Kidney (tissue), 14 donors: Measurements from ENCODE around the gene ENKD1. TPM values are rescaled to one million over a fixed set of nuclear protein-coding genes. Genes with fewer than 3 reads are reported as not detected.

ENCODE experiments used
- DNase-seq, 5 donors: peaks; one replicate each; pipeline ENCODE4 v3.0.0-alpha.2; 2013 to 2020
- FAIRE-seq: peaks from 2 replicates; lab custom pipeline; 2012; peaks lifted over from hg19 to GRCh38; lab: Jason Lieb, UNC
- H3K27ac ChIP-seq, 2 donors: one replicate each; pipeline ENCODE4 v1.7.0; 2013; ENCODE audit warnings: low read depth in 2 of 2, low read length in 2 of 2, inconsistent platforms in 1 of 2
- H3K27me3 ChIP-seq: one replicate; pipeline ENCODE4 v1.7.1; 2013; ENCODE audit warnings: low read length, inconsistent platforms; ENCODE audit not compliant: control insufficient read depth, insufficient read depth
- H3K36me3 ChIP-seq, 3 donors: one replicate each; pipeline versions ENCODE4 v1.7.0 to v1.7.1; 2013; ENCODE audit warnings: low read length in 3 of 3, control low read depth in 1 of 3, inconsistent platforms in 1 of 3; ENCODE audit not compliant: insufficient read depth in 3 of 3, control insufficient read depth in 2 of 3
- H3K4me1 ChIP-seq, 3 donors: one replicate each; pipeline versions ENCODE4 v1.7.0 to v1.7.1; 2013; ENCODE audit warnings: low read length in 3 of 3, inconsistent platforms in 1 of 3, low read depth in 1 of 3; ENCODE audit not compliant: control insufficient read depth in 2 of 3, insufficient read depth in 2 of 3
- H3K4me3 ChIP-seq, 3 donors: one replicate each; pipeline versions ENCODE4 v1.7.0 to v1.8.1; 2013; ENCODE audit warnings: low read length in 3 of 3, control low read depth in 1 of 3, inconsistent platforms in 1 of 3
- H3K9ac ChIP-seq, 3 donors: one replicate each; pipeline versions ENCODE4 v1.7.0 to v1.7.1; 2013; ENCODE audit warnings: low read length in 3 of 3, control low read depth in 1 of 3, inconsistent platforms in 1 of 3
- H3K9me3 ChIP-seq, 3 donors: one replicate each; pipeline versions ENCODE4 v1.7.0 to v1.7.1; 2013; ENCODE audit warnings: low read length in 3 of 3, control low read depth in 1 of 3, inconsistent platforms in 1 of 3; ENCODE audit not compliant: control insufficient read depth in 2 of 3, insufficient read depth in 1 of 3
- CTCF ChIP-seq: IDR thresholded peaks from 3 replicates; pipeline ENCODE4 v1.5.1; 2012; ENCODE audit warnings: mild to moderate bottlenecking, moderate library complexity, borderline replicate concordance; ENCODE audit not compliant: insufficient read depth; ENCODE audit errors: extremely low read depth
- intact Hi-C: fragments of 100-400 bp; cut with DNase I; formaldehyde crosslinking; loops from one replicate; pipeline ENCODE4 v1.11.1; 2022
- polyA plus RNA-seq: library from polyadenylated mRNA; stranded (reverse); fragments of 350-450 nt; fragmentation: Illumina TruSeq; extraction: RNeasy Lipid Tissue Mini Kit (QIAGEN cat#74804); gene quantifications from one replicate; pipeline ENCODE4 v1.2.3, GENCODE V29; 2014; ENCODE audit warnings: low read depth, low replicate concordance; ENCODE audit not compliant: insufficient read depth
- total RNA-seq: library from RNA; stranded (reverse); fragmentation: NEBNext Ultra II Directional; extraction: Animal tissue kit (Norgen Biotek cat#: 25700); gene quantifications from one replicate; pipeline ENCODE4 v1.2.1, GENCODE V29; 2021
- donor health status: control.
- donor health status: control.
- donor health status: control.
- donor health status: control.
- donor health status: control.
- donor health status: DM: yes; HTN: yes; CAD: no.
- donor health status: Normal renal cell carcinoma (clear cell type).

The ENKD1 gene
- total and polyA plus RNA-seq, 2 donors from 2014 or later: 30.2 to 38.3 TPM

GRCh38 chr16:67641779-67642708 lies 24.5 kb downstream of the ENKD1 start:
- Histone ChIP-seq H3K4me3 (no peak overlapping the region), H3K27me3 (peaks cover 3% of the 10 kb centered on the region), H3K4me1 (no peaks in the 10 kb centered on the region), H3K9me3 (no peaks in the 10 kb centered on the region), H3K9ac (no peak overlapping the region), H3K36me3 (peaks cover 4 to 20% (median 10%) of the 10 kb centered on the region in 3 donors), H3K27ac (no peak overlapping the region)
- FAIRE-seq: no peak
- no peak for TF ChIP-seq CTCF
- intact Hi-C loops: no loop called here
- no peak for DNase-seq

- no peaks in the 10 kb centered on the region for H3K9me3 ChIP-seq
- no peak overlapping the region for H3K9ac ChIP-seq
- intact Hi-C loops: no loop called here
- no peak overlapping the region for H3K4me3 ChIP-seq
- DNase-seq (no peak), FAIRE-seq (no peak)
- TF ChIP-seq CTCF: no peak
- no peaks in the 10 kb centered on the region for H3K27me3 ChIP-seq
- no peaks in the 10 kb centered on the region for H3K4me1 ChIP-seq
- H3K36me3 ChIP-seq: peaks cover 4 to 32% (median 12%) of the 10 kb centered on the region in 3 donors
- no peak overlapping the region for H3K27ac ChIP-seq
These were observed 28.9 kb downstream of the ENKD1 start for GRCh38 chr16:67637625-67638024.

- no peak for FAIRE-seq
- intact Hi-C loops: no loop called here
- no peak for DNase-seq
- Histone ChIP-seq H3K4me1 (no peaks in the 10 kb centered on the region), H3K9ac (no peak overlapping the region), H3K27me3 (no peaks in the 10 kb centered on the region), H3K27ac (no peak overlapping the region), H3K9me3 (no peaks in the 10 kb centered on the region), H3K4me3 (no peak overlapping the region), H3K36me3 (peaks cover 4 to 32% (median 17%) of the 10 kb centered on the region in 3 donors)
- no peak for TF ChIP-seq CTCF
These were observed 29.8 kb downstream of the ENKD1 start for GRCh38 chr16:67636713-67637112.
